Prostate gland (tissue), 2 donors: ENCODE measurements around the gene VAMP2.

ENCODE experiments used
- POLR2A ChIP-seq: fragments of 450-650 bp; IDR thresholded peaks from one replicate; pipeline ENCODE4 v1.6.1; 2016; ENCODE audit warnings: antibody characterized with exemption, mild to moderate bottlenecking
- TF ChIP-seq, protein P1 (sequence below), 4 experiments: fragments of 200-600 bp in 2 of 4; fragments of 450-650 bp in 2 of 4; sonication (generic) in 2 of 4; IDR thresholded peaks; 1 replicate in 3 of 4; 2 replicates in 1 of 4; pipeline ENCODE4 v1.5.1; 2016 to 2019; ENCODE audit warnings: antibody characterized with exemption in 4 of 4, mild to moderate bottlenecking in 2 of 4, moderate library complexity in 2 of 4

DNA sequence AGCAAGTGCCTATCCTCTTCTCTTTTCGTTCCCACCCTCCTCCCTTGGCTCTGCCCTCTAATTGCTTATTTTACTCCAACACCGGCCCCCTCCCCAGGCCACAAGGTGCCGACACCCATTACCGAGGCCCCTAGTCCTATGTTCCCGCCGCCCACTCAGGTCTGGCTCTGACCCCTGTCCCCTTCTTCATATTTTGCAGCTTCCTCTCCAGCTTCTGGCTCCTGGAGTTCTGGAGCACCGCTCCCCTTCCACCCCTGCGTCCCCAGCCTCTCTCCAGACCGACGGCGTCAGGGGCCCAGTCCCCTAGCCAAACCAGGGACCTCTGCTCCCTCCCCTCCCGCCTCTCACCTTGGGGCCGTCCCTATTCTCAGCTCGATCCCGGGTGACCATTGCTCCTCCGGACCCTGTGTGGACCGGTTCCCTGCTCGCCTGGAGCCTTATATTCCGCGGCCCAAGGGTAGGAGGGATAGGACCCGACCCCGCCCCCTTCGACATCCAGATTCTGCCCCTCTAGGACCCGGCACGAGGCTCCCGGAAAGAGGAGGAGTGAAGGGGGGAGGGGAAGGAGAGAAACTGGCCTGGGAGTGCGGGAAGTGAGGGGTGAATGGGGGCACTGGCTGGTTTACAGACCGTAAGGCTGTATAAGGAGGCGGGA, 38.9 kb downstream of the VAMP2 start, which contains the start of gene HES7:
- TF ChIP-seq, protein P1, sequence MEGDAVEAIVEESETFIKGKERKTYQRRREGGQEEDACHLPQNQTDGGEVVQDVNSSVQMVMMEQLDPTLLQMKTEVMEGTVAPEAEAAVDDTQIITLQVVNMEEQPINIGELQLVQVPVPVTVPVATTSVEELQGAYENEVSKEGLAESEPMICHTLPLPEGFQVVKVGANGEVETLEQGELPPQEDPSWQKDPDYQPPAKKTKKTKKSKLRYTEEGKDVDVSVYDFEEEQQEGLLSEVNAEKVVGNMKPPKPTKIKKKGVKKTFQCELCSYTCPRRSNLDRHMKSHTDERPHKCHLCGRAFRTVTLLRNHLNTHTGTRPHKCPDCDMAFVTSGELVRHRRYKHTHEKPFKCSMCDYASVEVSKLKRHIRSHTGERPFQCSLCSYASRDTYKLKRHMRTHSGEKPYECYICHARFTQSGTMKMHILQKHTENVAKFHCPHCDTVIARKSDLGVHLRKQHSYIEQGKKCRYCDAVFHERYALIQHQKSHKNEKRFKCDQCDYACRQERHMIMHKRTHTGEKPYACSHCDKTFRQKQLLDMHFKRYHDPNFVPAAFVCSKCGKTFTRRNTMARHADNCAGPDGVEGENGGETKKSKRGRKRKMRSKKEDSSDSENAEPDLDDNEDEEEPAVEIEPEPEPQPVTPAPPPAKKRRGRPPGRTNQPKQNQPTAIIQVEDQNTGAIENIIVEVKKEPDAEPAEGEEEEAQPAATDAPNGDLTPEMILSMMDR (IDR thresholded peaks at IDR 0.05), result no peak
- no peak for TF ChIP-seq POLR2A
